Measurements from ENCODE around the gene KIF26B. TPM values are rescaled to one million over a fixed set of nuclear protein-coding genes. Genes with fewer than 3 reads are reported as not detected.

Gene KIF26B
- polyA plus RNA-seq, 1 donor, result 1.00 TPM

DNA sequence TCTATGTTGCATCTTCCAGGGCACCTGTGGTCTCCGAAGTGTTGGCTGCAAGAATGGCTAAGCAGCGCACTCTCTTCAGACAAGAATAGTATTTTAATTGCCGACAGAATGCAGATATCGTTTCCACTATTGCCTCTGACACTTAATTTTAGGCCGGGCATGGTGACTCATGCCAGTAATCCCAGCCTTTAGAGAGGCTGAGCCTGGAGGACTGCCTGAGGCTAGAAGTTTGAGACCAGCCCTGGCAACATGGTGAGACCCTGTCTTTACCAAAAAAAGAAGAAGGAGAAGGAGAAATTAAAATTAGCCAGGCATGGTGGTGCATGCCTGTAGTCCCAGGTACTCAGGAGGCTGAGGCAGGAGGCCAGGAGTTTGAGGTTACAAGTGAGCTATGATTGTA is 306.9 kb downstream of the KIF26B start:
- no peak for DNase-seq (ENCODE audit: low read depth)

- DNase-seq (ENCODE audit: low read depth), result no peak
Observed at GRCh38 chr1:245462161-245462560, 307.4 kb downstream of the KIF26B start.

GRCh38 chr1:245463392-245464165 is 308.8 kb downstream of the KIF26B start:
- no peak for DNase-seq (ENCODE audit: low read depth)

GRCh38 chr1:245464290-245464689 is 309.5 kb downstream of the KIF26B start:
- DNase-seq (ENCODE audit: low read depth), result no peak

DNA sequence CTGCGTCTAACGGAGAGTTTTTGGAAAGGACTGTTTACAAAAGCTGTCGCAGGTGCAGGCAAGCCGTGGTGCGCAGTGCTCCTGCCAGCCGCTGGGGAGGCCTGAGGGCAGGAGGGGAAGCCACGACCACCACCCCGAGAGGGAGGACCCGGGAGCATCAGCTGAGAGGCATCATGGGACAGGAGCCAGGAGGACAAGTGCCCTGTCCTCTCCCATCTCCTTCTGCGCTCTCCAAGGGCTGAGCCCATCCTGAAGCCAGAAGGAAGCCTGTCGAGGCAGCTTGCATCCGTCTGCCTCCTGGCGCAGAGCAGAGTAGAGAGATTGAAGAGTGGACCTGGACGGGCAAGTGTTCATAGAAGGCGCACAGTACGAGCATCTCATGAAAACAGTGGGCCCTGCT is 310.9 kb downstream of the KIF26B start:
- no peak for DNase-seq (ENCODE audit: low read depth)

- DNase-seq (ENCODE audit: low read depth), result no peak
Observed at GRCh38 chr1:245466261-245466660, 311.5 kb downstream of the KIF26B start.

DNA sequence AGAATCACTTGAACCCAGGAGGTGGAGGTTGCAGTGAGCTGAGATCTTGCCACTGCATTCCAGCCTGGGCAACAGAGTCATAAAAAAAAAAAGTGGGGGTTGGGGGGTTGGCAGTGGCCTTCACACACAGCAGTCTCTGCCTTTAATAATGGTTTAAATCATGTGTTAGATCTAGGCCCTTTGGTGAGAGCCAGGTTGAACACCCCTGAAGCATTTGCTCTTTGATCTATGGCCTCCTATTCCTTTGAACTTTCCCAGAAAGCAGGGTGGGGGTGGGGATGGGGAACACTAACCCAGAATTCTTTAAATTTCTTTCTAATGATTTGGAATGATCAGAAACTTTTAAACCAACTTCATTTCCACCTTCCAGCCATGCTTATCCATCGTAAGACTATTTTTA is 313.0 kb downstream of the KIF26B start:
- DNase-seq (ENCODE audit: low read depth), result no peak

DNA sequence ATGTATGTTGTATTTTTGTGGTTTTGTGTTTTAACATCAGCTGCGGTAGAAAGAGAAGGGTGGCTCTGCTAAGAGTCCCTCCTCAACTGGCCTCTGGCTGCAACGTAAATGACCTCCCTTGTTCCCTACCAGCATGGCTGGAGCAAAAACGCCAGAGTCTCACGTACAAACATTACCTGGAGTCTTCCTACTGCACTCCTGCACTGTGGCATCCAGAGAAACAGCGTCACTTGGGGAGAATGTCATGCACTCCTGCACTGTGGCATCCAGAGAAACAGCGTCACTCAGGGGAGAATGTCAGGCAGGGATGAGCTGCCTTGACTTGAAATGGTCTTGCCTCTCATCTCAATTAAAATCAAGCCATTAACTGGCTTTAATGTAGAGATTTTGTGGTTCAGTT is 314.2 kb downstream of the KIF26B start:
- no peak for DNase-seq (ENCODE audit: low read depth)

DNA sequence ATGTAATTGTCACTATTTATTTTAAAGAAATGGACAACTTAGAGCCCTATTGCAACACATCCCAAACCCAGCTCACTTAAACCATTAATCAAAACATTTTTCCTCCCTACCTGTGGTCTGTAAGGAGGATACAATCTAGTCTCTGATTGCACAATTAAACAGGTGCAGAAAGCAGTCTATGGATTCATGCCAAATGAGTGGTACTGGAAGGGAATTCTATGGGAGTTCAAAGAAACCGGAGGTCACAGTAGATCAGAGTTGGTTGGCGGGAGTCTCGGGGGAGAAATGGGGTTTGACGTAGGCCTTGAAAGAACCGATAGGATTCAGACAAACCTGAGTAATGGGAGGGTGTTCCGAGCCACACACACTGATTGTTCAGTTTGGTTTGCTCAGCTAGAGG is 314.9 kb downstream of the KIF26B start:
- DNase-seq (ENCODE audit: low read depth), result no peak

DNA sequence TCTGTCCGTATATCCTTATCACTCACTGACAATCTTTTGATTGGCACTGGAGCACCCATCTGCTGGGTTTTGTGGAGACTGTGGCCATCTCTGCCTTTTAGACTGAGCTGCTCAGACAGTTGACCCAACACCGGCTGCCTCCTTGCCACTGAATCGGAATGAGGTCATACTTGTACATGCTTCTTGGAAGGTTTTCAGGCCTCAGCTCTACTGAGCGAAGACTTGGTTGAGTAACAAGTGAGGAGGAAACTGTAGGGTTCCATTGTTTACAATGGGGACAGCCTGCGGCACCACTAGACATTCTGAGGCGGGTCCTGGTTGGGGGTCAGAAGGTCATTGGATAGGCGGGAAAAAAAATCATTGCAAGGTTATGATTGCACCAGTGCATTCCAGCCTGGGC is 320.3 kb downstream of the KIF26B start:
- no peak for DNase-seq (ENCODE audit: low read depth)

GRCh38 chr1:245475961-245476516 is 321.3 kb downstream of the KIF26B start:
- no peak for DNase-seq (ENCODE audit: low read depth)

- DNase-seq (ENCODE audit: low read depth), result no peak
Observed at GRCh38 chr1:245477941-245478340, 323.2 kb downstream of the KIF26B start.

GRCh38 chr1:245480393-245481120 is 325.8 kb downstream of the KIF26B start:
- no peak for DNase-seq (ENCODE audit: low read depth)

DNA sequence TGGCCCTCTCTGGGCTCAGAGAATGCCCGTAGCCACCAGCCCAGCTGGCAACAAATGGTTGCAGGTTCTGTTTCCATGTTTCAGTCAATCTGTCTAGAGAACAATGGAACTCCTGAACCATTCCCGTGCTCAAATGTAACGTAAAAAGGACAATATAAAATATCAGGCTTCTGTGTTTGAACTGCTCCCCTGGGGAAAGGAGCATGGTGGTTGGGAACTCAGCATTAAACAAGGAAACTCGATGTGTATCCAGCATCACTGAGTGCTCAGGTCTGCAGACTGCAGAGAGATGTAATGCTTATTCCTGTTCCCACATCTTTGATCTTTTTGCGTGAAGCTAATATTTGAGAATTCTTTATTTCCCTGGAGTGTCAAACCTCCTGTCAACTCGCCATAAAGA is 326.5 kb downstream of the KIF26B start:
- no peak for DNase-seq (ENCODE audit: low read depth)

- no peak for DNase-seq (ENCODE audit: low read depth)
Observed at GRCh38 chr1:245483247-245483646, 328.5 kb downstream of the KIF26B start.

- no peak for DNase-seq (ENCODE audit: low read depth)
Observed at GRCh38 chr1:245484176-245484575, 329.4 kb downstream of the KIF26B start.

DNA sequence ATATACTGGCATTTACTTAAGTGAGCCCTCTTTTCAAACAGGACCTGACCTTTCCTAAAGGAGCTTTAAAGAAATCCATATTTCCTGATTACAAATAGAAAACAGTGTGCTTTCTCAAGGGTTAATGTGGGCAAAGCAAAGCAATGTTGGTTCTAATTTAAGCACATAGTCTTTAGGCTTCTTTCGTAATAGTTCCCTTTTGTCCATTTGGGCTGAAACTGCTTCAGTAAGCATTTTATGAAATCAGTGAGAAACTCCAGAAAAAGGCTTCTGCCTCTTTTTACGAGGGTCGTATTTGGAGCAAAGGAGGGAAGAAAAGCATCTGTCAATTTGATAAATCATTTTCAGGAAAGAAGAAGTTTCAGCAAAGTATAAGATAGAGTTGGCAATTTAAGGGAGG is 331.2 kb downstream of the KIF26B start:
- no peak for DNase-seq (ENCODE audit: low read depth)

- DNase-seq (ENCODE audit: low read depth), result no peak
Observed at GRCh38 chr1:245486775-245487470, 332.1 kb downstream of the KIF26B start.

- DNase-seq (ENCODE audit: low read depth), result no peak
Observed at GRCh38 chr1:245488346-245489129, 333.8 kb downstream of the KIF26B start.

DNA sequence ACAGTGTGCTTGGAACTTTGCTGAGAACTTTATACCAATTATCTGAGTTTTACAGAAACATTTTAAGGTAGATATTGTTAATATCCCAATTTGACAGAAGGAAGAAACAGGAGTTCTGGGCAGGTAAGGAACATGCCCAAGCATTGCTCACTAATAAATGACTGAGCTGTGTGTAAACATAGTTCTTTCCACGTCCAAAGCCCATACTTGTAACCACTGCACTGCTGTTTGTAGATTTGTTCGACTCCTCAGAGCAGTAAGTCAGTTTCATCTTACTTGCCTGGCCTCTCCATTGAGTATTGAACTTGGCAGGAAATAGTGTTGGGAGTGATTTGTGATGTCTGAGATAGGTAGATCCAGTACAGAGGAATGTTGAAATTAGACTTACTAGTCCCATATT is 335.1 kb downstream of the KIF26B start:
- DNase-seq (ENCODE audit: low read depth), result no peak

- no peak for DNase-seq (ENCODE audit: low read depth)
Observed at GRCh38 chr1:245493029-245493428, 338.2 kb downstream of the KIF26B start.

DNA sequence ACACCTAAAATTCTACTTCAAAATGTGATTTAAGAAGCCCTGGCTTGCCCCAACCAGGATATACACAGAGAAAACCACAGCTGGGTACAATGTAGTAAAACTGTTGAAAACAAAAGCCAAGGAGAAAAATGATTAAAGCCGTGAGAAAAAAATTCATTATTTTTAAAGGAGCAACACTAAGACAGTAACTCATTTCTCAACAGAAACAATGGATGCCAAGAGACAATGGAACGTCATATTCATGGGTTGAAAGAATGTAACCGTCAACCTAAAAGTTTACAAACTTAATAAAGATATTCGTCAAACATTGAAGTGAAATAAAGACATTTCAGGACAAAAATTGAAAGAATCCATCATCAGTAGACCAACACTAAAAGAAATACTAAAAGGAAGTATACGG is 340.9 kb downstream of the KIF26B start:
- DNase-seq (ENCODE audit: low read depth), result no peak
